ENCODE measurements around the gene PUDP. TPM values are rescaled to one million over a fixed set of nuclear protein-coding genes. Genes with fewer than 3 reads are reported as not detected.
"Not testable (repeated sequence)": the region's sequence is repeated elsewhere in the genome, so short reads cannot be mapped to it uniquely, and the experiment has no call there.

The PUDP gene
- polyA plus RNA-seq, result 10 to 100 TPM in 2 of 3 donors, 1 to 10 TPM in 1; 5.4 to 17.4 (median 13.0) TPM

GRCh38 chrX:7147978-7148854 lies at the start of gene PUDP:
Gene PUDP (minus strand): TSS chrX:7148153. CDS start chrX:7148113, 40 bp downstream.
- DNase-seq, result peak; percentile 93 to 96 (median 96)

GRCh38 chrX:7194606-7195005 lies 46.7 kb upstream of the PUDP start:
- Mint-ChIP-seq H3K9me3 (no peaks in the 10 kb centered on the region), H3K4me1 (no peaks in the 10 kb centered on the region), H3K27me3 (ENCODE audit: low read depth in 3 of 3) (no peaks in the 10 kb centered on the region), H3K27ac (no peak overlapping the region), H3K4me3 (no peak overlapping the region), H3K36me3 (peaks cover 4 to 8% (median 4%) of the 10 kb centered on the region in 3 donors)
- DNase-seq, result no peak

More at GRCh38 chrX:7147978-7148854, at the start of gene PUDP:
- peaks cover 21 to 33% of the 10 kb centered on the region in 2 donors for H3K4me1 Mint-ChIP-seq
- no peaks in the 10 kb centered on the region for H3K36me3 Mint-ChIP-seq
- H3K4me3 Mint-ChIP-seq, result peak within 1 kb of the TSS; percentile 89 to 95 (median 94)
- H3K9me3 Mint-ChIP-seq, result no peaks in the 10 kb centered on the region
- H3K27ac Mint-ChIP-seq, result peak within 1 kb of the TSS; percentile 81 to 96 (median 93)
- peaks cover 20 to 22% (median 20%) of the 10 kb centered on the region in 3 donors for H3K27me3 Mint-ChIP-seq (ENCODE audit: low read depth in 3 of 3)

GRCh38 chrX:7192871-7193270 lies 44.9 kb upstream of the PUDP start:
- no peaks in the 10 kb centered on the region for H3K9me3 Mint-ChIP-seq
- no peaks in the 10 kb centered on the region for H3K4me1 Mint-ChIP-seq
- no peak for DNase-seq
- H3K4me3 Mint-ChIP-seq, result no peak overlapping the region
- peaks cover 4 to 8% (median 4%) of the 10 kb centered on the region in 3 donors for H3K36me3 Mint-ChIP-seq
- no peak overlapping the region for H3K27ac Mint-ChIP-seq
- H3K27me3 Mint-ChIP-seq (ENCODE audit: low read depth in 3 of 3), result no peaks in the 10 kb centered on the region

- Mint-ChIP-seq H3K4me1 (no peaks in the 10 kb centered on the region), H3K36me3 (peaks cover 0 to 5% (median 0%) of the 10 kb centered on the region in 3 donors), H3K9me3 (no peaks in the 10 kb centered on the region), H3K27me3 (ENCODE audit: low read depth in 3 of 3) (no peaks in the 10 kb centered on the region), H3K4me3 (no peak overlapping the region), H3K27ac (no peak overlapping the region)
- DNase-seq, result no peak
Measured at GRCh38 chrX:7191681-7192110, 43.7 kb upstream of the PUDP start.

- Mint-ChIP-seq H3K27ac (no peak overlapping the region), H3K9me3 (no peaks in the 10 kb centered on the region), H3K4me1 (no peaks in the 10 kb centered on the region), H3K36me3 (no peaks in the 10 kb centered on the region), H3K4me3 (no peak overlapping the region), H3K27me3 (ENCODE audit: low read depth in 3 of 3) (peaks cover 0 to 2% (median 0%) of the 10 kb centered on the region in 3 donors)
- no peak for DNase-seq
Measured at GRCh38 chrX:7190157-7190556, 42.2 kb upstream of the PUDP start.

GRCh38 chrX:7188672-7189071 lies 40.7 kb upstream of the PUDP start:
- Mint-ChIP-seq H3K36me3 (no peaks in the 10 kb centered on the region), H3K4me3 (no peak overlapping the region), H3K9me3 (no peaks in the 10 kb centered on the region), H3K27me3 (ENCODE audit: low read depth in 3 of 3) (peaks cover 0 to 2% (median 0%) of the 10 kb centered on the region in 3 donors), H3K4me1 (no peaks in the 10 kb centered on the region), H3K27ac (no peak overlapping the region)
- DNase-seq, result no peak

GRCh38 chrX:7184816-7185215 lies 36.9 kb upstream of the PUDP start:
- Mint-ChIP-seq H3K9me3 (no peaks in the 10 kb centered on the region), H3K4me1 (no peaks in the 10 kb centered on the region), H3K36me3 (peaks cover 0 to 10% (median 0%) of the 10 kb centered on the region in 3 donors), H3K27ac (no peak overlapping the region), H3K27me3 (ENCODE audit: low read depth in 3 of 3) (peaks cover 0 to 2% (median 0%) of the 10 kb centered on the region in 3 donors), H3K4me3 (no peak overlapping the region)
- DNase-seq, result no peak

GRCh38 chrX:7179446-7179845 lies 31.5 kb upstream of the PUDP start:
- no peaks in the 10 kb centered on the region for H3K4me1 Mint-ChIP-seq
- no peak for DNase-seq
- peaks cover 0 to 10% (median 0%) of the 10 kb centered on the region in 3 donors for H3K36me3 Mint-ChIP-seq
- peaks cover 0 to 2% (median 0%) of the 10 kb centered on the region in 3 donors for H3K27me3 Mint-ChIP-seq (ENCODE audit: low read depth in 3 of 3)
- no peak overlapping the region for H3K4me3 Mint-ChIP-seq
- H3K9me3 Mint-ChIP-seq, result no peaks in the 10 kb centered on the region
- no peak overlapping the region for H3K27ac Mint-ChIP-seq

- H3K9me3 Mint-ChIP-seq; DNase-seq; H3K4me1 Mint-ChIP-seq; H3K4me3 Mint-ChIP-seq; H3K27ac Mint-ChIP-seq; H3K36me3 Mint-ChIP-seq; H3K27me3 Mint-ChIP-seq (ENCODE audit: low read depth in 3 of 3): not testable (repeated sequence)
Measured at GRCh38 chrX:7178859-7179258, 30.9 kb upstream of the PUDP start.

GRCh38 chrX:7170898-7171297 lies 22.9 kb upstream of the PUDP start:
- no peaks in the 10 kb centered on the region for H3K4me1 Mint-ChIP-seq
- peaks cover 0 to 3% (median 0%) of the 10 kb centered on the region in 6 donors for H3K9me3 Mint-ChIP-seq
- no peak overlapping the region for H3K27ac Mint-ChIP-seq
- peak; percentile 22 to 36 (median 22) for DNase-seq
- H3K36me3 Mint-ChIP-seq, result peaks cover 0 to 5% (median 4%) of the 10 kb centered on the region in 3 donors
- H3K4me3 Mint-ChIP-seq, result no peak overlapping the region
- no peaks in the 10 kb centered on the region for H3K27me3 Mint-ChIP-seq (ENCODE audit: low read depth in 3 of 3)

- H3K9me3 Mint-ChIP-seq, result peaks cover 0 to 3% (median 0%) of the 10 kb centered on the region in 6 donors
- peaks cover 0 to 5% (median 4%) of the 10 kb centered on the region in 3 donors for H3K36me3 Mint-ChIP-seq
- DNase-seq, result no peak
- H3K4me1 Mint-ChIP-seq, result no peaks in the 10 kb centered on the region
- no peaks in the 10 kb centered on the region for H3K27me3 Mint-ChIP-seq (ENCODE audit: low read depth in 3 of 3)
- no peak overlapping the region for H3K4me3 Mint-ChIP-seq
- H3K27ac Mint-ChIP-seq, result no peak overlapping the region
Measured at GRCh38 chrX:7169627-7170026, 21.7 kb upstream of the PUDP start.

- peaks cover 0 to 3% (median 0%) of the 10 kb centered on the region in 6 donors for H3K9me3 Mint-ChIP-seq
- no peak overlapping the region for H3K27ac Mint-ChIP-seq
- H3K36me3 Mint-ChIP-seq, result peaks cover 0 to 5% (median 4%) of the 10 kb centered on the region in 3 donors
Measured at GRCh38 chrX:7168371-7168770, 20.4 kb upstream of the PUDP start.

GRCh38 chrX:7164174-7164573 lies 16.2 kb upstream of the PUDP start:
- Mint-ChIP-seq H3K36me3 (peaks cover 0 to 4% (median 3%) of the 10 kb centered on the region in 3 donors), H3K27me3 (ENCODE audit: low read depth in 3 of 3) (peaks cover 0 to 3% (median 0%) of the 10 kb centered on the region in 3 donors), H3K4me3 (no peak overlapping the region), H3K4me1 (no peaks in the 10 kb centered on the region), H3K9me3 (peaks cover 0 to 3% (median 0%) of the 10 kb centered on the region in 6 donors), H3K27ac (no peak overlapping the region)
- DNase-seq, result no peak

More at GRCh38 chrX:7168371-7168770, 20.4 kb upstream of the PUDP start:
- no peak for DNase-seq
- Mint-ChIP-seq H3K4me1 (no peaks in the 10 kb centered on the region), H3K4me3 (no peak overlapping the region), H3K27me3 (ENCODE audit: low read depth in 3 of 3) (no peaks in the 10 kb centered on the region)

- Mint-ChIP-seq H3K36me3 (peaks cover 0 to 4% (median 0%) of the 10 kb centered on the region in 3 donors), H3K27me3 (ENCODE audit: low read depth in 3 of 3) (peaks cover 0 to 3% (median 0%) of the 10 kb centered on the region in 3 donors), H3K4me1 (no peaks in the 10 kb centered on the region), H3K27ac (no peak overlapping the region), H3K4me3 (no peak overlapping the region), H3K9me3 (peaks cover 0 to 3% (median 0%) of the 10 kb centered on the region in 6 donors)
- DNase-seq, result no peak
Measured at GRCh38 chrX:7163146-7163677, 15.3 kb upstream of the PUDP start.
